Stimulated activated CD8-positive, alpha-beta memory T cell treated with anti-CD3 and anti-CD28 coated beads, Interleukin-2, amount 100 ng/mL, for 48 hours (primary cell): Measurements from ENCODE around the gene ORMDL3.
A peak's percentile ranks its signal among the peaks of the same experiment; 100 is the strongest.
"Not testable (repeated sequence)": the region's sequence is repeated elsewhere in the genome, so short reads cannot be mapped to it uniquely, and the experiment has no call there.

Experiments
- DNase-seq, 2 donors: peaks; one replicate each; pipeline ENCODE4 v3.0.0-alpha.2; 2020; ENCODE audit warnings: low read depth in 2 of 2

The ORMDL3 gene

DNA sequence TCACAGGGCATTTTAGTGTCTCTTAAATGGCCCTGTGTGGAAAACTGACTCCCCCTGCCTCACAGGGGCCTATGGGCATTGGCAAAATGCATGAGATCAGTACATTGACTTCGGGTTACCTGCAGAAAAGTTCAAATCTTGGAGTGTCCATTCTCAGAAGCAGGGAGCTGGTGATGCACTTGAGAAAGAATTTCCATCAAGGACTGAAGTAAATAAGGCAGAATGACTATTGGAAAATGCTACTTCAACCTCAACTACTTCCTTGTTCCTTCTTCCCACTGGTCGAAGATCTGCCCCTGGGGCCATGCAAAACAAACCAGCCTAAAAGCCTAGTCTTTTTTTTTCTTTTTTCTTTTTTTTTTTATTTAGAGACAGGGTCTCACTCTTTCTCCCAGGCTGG lies 21.6 kb upstream of the ORMDL3 start:
- DNase-seq = no peak

DNA sequence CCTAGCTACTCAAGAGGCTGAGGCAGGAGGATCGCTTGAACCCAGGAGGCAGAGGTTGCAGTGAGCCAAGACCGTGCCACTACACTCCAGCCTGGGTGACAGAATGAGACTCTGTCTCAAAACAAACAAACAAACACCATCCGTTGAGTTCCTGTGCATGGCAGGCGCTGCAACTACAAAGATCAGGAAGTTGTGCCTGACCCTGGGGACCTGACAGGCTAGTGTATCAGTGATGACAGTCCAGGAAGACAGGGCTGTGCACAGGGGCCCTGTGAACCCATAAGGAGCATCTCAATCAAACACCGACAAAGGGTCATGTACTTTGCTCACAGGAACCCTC lies 21.1 kb upstream of the ORMDL3 start:
- not testable (repeated sequence) for DNase-seq

DNA sequence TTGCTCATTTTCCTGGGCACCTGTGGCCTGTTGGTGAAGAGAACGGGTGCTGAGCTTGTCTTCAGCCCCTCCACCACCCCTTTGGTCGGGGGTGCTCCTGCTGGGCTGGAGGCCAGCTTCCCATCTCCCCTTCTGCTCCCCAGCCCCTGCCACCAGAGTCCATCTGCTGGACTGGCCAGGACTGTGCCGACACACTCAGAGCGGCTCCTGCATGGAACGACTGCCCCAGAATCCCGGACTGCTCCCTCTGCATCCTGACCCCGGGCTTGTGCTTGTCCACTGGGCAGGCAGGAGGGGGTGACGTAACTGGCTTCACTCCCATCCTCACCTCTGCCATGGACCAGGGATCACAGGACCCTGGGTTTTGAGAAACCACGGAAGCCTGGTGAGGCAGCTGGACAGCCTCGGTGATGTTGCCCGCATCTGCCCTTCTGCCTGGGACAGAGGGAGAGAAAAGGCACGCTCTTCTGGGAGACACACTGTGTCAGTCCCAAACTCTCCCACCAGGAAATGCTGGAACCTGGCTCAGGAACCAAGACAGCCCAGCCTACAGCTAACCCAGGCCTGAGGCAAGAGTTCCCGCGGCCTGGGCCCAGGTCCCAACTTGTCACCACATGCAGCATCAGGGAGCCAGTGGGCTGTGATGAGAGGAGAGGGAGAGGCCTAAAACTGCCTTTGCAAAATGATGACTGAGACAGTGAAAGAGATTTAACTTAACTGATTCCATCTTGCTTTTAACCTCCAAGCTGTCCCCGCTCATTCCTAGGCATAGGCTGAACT lies 19.3 kb upstream of the ORMDL3 start:
- no peak for DNase-seq

DNA sequence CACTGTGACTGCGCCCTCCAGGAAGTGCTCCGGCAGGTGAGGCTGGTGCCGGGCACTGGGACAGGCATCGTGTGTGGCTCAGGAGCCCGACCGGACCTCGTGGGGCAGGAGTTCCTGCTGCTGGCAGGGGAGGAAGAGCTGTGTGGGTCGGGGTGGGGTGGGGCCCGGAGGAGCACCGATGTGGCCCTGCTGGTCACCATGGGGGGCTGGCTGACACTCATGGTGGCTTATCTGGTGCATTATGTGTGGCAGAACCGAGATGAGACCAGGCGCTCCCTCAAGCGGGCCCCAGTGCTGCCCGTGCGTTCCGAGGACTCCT lies 17.0 kb upstream of the ORMDL3 start:
- DNase-seq = no peak

DNA sequence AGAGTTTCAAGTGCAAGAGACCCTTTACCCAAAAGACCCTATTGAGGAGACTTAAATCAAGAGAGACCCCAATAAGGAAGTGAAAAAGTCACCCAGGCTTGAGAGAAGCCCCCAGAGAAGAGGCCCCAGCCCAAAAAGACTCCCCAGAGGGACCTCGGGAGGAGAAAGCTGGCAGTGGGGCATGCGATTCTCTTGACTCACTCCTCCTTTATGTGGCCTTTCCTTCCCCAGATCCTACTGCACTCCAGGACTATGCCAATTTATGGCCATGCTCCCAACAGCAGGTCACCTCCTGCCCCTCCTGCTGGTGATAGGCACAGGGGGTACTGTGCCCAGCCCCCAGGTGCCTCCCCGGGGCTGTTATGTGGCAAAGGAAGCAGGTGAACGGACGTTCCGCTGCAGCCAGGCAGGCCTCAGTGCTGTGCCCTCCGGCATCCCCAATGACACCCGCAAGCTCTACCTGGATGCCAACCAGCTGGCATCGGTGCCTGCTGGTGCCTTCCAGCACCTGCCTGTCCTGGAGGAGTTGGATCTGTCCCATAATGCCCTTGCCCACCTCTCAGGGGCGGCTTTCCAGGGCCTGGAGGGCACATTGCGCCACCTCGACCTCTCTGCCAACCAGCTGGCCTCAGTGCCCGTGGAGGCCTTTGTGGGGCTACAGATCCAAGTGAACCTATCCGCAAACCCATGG lies 16.4 kb upstream of the ORMDL3 start:
- DNase-seq = no peak

DNA sequence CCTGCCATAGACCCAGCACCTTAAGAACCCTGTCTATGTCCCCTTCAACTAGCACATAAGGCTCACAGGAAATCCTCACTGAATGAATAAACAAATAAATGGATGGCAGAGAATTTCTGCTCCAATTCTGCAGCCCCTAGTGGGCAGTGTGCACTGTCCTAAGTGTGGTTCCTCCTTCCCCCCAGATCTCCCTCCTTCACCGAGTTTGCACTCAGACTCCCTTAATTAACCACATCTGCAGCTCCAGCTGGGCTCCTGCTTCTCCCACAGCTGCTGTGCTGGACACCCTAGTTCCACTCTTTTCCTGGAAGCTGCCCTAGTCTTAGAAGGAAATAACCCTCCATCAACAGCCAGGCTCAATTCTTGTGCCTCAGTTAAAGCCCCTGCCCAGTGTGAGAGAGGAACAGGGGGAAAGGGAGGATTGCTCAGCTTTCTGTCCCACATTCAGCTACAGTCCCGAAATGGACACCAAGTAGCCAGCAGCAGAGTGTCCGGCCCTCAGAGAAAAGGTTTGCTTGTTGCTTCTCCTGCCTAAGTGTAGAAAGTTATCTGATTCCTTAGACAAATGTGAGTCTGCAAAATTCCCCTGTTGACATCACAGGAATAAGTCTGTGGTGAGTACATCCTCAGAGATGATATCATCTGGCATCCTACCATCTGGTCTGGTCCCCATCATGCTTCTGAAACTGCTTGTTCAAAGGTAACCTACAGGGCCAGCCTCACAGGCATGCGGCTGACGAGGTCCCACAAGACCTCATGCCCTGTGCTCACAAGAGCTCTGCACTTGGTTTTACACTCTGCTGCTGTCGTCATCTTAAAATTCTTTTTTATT lies 12.4 kb upstream of the ORMDL3 start:
- no peak for DNase-seq

DNA sequence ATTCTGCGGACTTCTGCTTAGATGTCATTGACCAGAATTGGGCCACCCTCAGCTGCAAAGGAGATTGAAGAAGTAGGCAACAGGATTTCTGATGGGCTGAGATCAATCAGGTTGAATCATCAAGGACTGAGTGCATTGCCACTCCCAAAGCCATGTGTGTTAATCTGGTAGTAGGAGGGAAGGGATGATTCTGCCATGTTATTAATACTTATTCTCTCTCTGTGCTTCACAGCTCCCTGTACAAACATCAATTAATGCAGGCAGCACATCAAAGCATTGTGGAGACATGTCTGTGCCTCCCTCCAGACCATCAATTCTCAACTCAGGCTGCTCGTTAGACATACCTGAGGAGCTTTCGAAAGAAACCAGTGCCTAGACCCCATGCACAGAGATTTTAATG lies 11.7 kb upstream of the ORMDL3 start:
- DNase-seq = no peak

DNA sequence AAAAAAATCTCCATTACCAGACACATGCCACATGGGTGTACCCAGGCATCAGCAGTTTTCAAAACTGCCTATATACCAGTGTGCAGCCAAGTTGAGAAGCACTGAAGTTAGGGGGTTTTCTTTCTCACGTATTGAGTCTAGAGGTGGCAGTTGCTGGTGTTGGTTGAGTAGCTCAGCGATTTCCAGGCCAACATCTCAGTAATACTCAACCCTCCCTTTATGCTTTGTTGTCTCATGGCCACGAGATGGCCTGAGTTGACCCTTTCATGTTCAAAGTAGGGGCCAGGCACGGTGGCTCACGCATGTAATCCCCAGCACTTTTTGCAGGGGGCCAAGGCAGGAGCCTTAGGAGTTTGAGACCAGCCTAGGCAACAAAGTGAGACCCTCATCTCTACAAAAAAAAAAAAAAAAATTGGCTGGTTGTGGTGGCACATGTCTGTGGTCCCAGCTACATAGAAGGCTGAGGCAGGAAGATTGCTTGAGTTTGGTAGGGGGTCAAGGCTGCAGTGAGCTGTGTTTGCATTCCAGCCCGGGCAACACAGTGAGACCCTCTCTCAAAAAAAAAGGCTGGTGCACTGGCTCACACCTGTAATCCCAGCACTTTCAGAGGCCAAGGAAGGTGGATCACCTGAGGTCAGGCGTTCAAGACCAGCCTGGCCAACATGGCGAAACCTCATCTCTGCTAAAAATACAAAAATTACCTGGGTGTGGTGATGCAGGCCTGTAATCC lies 10.9 kb upstream of the ORMDL3 start:
- no peak for DNase-seq

DNA sequence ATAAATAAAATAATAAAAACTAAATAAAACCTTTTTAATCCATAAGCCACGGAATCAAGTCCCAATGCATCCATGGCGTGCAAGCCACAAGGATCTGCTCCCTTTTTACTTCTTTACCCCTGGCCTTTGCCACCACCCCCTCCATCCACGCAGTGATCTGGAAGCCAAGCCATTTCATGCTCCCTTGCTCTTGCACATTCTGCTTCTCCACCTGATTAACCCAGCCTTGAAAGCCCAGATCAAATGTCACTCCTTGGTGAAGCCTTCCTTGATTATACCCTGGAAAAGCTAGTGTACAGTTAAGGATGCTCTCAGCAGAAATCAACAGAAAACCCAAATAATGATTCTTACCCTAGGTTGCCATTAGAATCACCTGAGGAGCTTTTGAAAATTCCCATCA lies 10.0 kb upstream of the ORMDL3 start:
- DNase-seq = no peak

DNA sequence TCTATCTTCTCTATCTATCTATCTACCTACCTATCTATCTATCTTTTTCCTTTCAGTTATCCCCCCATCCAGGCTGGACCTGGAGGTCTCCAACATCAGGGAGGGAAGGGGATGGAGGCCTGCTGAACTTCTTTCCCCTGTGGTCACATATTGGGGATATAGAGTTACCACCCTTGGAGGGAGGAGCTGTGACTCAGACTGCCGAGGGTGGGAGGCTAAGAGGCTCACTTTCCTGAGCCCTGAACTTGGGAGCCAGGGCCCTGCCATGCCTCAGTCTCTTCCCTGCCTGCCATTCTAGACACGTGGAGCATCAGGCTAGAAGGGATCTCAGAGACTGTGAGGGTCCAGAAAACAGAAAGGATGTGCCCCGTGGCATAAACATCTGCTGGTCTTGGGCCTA lies 8.5 kb upstream of the ORMDL3 start:
- no peak for DNase-seq

DNA sequence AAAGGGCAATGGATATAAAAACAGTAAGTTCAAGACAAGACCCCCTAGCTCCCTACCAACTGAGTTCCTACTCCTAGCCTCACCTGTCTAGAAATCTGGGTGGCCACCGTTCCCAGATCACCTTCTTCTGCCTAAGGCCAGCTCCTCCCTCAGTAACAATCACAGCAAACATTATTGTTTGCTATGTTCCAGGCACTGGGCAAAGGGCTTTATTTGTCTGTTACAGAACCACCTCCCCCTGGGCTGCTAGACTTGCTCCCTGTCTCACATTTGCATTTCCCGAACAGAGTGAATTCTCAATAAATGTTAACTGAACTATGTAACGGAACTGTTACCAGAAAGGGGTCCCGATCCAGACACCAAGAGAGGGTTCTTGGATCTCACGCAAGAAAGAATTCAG lies 6.9 kb upstream of the ORMDL3 start:
- DNase-seq = no peak

DNA sequence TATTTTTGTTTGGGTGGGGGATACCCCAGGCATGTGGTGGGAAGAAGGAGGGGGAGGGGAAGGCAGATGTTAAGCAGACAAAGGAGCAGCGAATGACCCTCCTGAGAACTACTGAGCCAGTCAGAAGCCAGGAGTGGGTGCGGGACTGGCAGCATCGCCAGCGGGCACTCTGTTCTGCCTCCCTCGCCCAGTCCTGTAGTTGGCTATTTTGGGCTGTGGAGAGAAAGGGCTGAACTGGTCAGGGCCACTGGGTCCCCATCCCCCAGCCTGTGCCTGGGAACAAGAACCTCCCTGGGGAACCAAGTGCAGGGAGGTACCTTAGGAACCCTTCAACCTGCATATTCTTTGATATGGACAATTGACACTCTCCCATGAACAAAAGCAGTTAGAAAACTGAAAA lies 6.5 kb upstream of the ORMDL3 start:
- DNase-seq = no peak

DNA sequence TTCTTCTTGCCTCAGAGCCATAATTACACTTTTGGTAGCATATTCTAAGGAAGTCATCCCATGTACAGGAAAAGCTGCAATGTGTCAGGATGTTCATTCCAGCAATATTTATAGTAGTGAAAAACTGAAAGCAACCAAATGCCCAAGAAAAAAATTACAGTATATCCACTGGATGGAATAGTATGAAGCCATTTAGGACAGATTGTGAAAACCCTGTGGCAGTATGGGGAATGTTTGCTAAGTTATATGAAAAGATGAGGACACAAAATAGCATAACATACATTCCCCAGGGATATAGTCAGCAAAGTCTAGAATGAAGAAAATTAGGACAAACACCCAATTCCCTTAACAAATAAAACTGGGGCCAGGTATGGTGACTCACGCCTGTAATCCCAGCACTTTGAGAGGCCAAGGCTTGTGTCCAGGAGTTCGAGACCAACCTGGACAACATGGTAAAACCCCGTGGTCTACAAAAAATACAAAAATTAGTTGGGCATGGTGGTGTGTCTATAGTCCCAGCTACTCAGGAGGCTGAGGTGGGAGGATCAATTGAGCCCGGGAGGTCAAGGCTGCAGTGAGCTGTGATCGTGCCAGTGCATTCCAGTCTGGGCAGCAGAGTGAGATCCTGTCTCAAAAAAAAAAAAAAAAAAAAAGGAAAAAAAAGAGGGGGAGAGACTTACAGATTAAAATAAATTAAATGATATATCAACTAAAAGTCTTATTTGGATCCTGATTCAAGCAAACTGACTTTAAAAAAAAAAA lies 2.4 kb upstream of the ORMDL3 start:
- DNase-seq = no peak

DNA sequence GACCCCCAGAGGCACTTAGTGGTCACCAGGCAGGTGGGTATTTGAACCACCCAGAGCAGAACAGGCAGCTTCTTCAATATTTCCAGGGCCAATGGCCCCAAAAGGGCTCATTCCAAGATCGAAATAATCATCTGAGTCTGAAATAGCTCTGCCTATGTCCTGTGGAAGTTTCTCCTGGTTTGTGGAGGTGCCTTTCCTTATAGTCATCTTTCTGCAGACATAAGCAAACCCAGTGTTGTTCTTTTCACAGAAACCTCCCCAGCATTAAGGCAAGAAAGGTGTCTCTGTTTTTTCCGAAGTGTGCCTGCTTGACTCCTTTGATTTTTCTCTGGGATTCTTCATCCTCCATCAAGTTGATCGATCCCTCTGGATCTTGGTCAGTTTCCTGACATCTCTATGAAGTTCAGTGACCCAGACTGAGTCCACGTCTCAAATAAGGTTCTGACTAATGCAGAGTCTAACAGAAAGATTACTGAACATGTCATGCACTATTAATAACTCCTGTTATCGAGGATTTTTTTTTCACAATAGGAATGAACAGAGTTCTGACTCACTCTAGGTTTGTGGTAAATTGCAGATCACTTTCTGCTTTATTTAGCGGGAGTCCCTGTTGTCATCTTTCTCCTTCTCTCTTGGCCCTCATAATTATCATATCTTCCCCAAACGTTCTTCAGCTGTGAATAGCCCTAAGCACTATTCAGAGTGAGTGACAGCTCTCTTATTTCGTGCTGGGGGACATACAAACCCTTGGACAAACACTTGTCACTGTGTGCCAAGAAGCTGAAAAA lies 1.7 kb upstream of the ORMDL3 start:
- DNase-seq = no peak

DNA sequence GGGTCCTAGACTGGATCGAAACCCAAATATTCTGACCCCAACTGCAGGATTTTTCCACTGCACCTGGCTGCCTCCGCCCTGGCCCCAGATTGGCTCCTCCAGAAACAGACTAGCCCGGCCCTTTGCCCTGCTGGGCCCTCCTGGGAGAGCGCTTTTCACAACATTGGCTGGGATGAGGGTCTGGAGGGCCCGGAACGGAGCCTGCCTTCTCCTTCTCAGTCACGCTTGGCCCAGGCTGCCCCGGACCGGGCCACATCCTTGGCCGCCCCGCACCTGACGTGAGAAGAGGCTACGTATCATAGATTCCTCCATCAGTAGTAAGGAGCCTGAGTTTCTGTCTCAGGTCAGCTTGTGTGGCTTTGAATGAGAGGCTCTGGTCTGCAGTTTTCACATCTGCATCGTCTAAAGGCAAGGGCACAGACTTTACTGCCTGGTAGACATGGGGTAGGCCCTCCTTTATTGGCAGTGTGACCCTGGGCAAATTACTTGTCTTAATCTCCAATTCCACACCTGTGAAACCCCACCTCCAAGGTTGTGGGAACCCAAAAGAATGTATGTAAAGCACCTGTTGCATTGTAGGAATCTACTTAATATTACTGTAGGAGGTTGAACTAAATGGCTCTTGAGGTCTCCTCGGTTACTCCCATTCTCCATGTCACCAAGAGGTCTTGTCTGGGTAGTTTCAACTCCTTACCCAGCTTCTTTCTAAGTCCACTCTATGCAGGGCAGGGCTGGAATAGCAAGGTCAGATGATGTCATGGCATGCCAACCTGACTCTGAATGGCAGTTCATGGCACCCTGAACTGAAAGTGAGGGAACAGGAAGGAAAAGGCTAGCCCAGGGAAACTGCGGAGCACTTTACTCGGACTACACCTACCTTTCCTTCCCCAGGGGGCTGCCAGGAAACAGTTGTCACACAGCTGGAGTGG lies 792 bp upstream of the ORMDL3 start:
- DNase-seq = no peak

DNA sequence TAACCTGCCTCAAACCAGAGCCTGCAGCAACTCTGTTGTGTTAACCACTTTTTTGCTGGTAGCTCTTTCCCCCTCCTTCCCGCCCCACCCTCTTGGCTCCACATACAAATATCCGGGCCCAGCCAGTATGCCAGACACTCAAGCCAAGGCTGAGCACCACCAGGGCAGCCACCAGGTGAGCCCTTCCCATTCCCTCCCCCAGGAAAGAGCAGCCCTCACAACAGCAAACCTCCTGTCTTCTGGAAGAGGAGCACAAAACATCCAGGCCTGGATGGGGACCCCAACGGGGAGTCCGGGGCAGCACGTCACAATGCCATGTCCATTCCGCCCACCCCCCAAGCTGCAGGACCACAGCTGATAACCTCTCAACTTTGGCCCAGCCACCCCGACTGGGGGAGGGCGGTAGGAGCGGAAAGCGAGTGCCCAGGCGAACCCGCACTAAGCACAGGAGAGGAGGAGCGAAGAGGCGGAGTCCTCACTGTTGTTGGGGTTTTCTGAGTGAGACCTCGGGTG lies 757 bp downstream of the ORMDL3 start:
- DNase-seq = peak; percentile 40 to 42

DNA sequence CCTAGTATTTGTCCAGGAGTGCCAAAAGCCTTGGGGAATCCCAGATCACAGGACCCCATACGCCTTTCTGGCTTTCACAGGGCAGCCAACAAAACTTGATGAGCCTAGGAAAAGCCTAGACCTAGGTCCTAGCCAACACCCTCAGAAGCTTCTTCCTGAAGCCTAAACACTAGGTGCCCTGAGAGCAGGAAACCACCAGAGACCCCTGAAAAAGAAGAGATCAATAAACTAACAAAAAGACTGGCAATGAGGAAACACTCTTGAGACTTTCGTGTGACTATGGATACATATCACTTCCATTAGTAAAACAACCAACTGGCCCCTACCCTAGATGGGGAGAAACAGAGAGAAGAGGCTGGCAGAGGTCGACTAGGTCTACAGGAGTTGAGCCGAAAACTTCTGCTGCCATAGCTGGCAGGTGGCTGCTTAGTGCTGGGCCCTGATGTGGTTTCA lies 1.2 kb downstream of the ORMDL3 start:
- no peak for DNase-seq

DNA sequence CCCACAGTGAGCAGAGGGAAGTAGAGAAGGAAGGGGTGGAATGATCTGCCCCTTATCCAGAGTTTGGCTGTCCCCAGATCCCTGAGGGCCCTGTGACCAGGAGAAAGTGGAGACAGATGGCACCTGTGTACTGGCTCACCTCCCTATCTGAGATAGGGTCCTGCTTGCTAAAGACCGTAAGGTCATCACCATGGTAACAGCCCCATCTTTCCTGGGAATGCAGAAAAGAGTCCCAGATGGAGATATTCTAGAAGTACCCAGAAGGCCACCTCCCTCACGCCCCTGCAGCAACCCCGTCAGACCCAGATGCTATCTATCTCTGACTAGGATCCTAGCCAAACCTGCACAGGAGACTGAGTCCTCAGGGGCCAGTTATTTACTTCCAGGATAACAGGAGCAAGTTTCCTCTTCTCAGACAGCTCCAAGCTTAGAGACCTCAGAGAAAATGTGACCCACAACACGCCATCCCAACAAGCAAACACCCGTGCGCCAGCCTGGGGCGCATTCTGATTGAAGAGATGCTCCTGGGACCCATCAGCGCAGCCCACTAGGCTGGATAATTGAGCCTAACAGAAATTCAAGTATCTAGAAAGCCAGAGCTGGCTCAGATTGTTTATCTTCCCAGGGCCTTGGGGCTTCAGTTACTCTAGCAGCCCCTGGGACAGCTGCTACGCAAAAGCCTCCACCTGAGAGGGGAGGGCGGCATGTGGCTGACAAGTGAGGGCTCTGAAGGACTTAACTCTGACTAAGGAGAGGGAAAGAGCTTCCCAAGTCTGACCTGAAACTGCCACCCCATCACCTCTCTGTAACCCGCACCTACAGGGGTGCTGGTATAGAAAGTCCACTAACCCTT lies 1.9 kb downstream of the ORMDL3 start:
- DNase-seq = no peak
